ENCODE measurements around the gene CIB4.

Gene CIB4

GRCh38 chr2:26647981-26648380 lies 6.8 kb upstream of the CIB4 start:
- DNase-seq (ENCODE audit: low spot score): no peak
- ChIA-PET CTCF (no interaction called here), POLR2A (ENCODE audit: low non-redundant PET) (no interaction called here)
- TF ChIP-seq CTCF (conservative IDR thresholded peaks at IDR 0.05; ENCODE audit: low read depth): no peak
- no peak overlapping the region for H3K27ac ChIP-seq

GRCh38 chr2:26646986-26647672 lies 6.0 kb upstream of the CIB4 start:
- DNase-seq (ENCODE audit: low spot score): no peak
- TF ChIP-seq CTCF (conservative IDR thresholded peaks at IDR 0.05; ENCODE audit: low read depth): no peak
- H3K27ac ChIP-seq: no peak overlapping the region
- ChIA-PET CTCF (no interaction called here), POLR2A (ENCODE audit: low non-redundant PET) (no interaction called here)

GRCh38 chr2:26645762-26646161 lies 4.6 kb upstream of the CIB4 start:
- ChIA-PET POLR2A (ENCODE audit: low non-redundant PET) (no interaction called here), CTCF (no interaction called here)
- H3K27ac ChIP-seq: no peak overlapping the region
- no peak for TF ChIP-seq CTCF (conservative IDR thresholded peaks at IDR 0.05; ENCODE audit: low read depth)
- no peak for DNase-seq (ENCODE audit: low spot score)

- TF ChIP-seq CTCF (conservative IDR thresholded peaks at IDR 0.05; ENCODE audit: low read depth): no peak
- H3K27ac ChIP-seq: no peak overlapping the region
- DNase-seq (ENCODE audit: low spot score): no peak
- ChIA-PET POLR2A (ENCODE audit: low non-redundant PET) (no interaction called here), CTCF (no interaction called here)
These were observed 3.1 kb upstream of the CIB4 start for GRCh38 chr2:26644188-26644835.

GRCh38 chr2:26642429-26642828 lies 1.3 kb upstream of the CIB4 start:
- CTCF ChIA-PET: interaction anchor here (0.7 kb wide), 1 partner anchor 300 kb away, joined by 3 read pairs; no protein-coding TSS in a partner anchor

DNA sequence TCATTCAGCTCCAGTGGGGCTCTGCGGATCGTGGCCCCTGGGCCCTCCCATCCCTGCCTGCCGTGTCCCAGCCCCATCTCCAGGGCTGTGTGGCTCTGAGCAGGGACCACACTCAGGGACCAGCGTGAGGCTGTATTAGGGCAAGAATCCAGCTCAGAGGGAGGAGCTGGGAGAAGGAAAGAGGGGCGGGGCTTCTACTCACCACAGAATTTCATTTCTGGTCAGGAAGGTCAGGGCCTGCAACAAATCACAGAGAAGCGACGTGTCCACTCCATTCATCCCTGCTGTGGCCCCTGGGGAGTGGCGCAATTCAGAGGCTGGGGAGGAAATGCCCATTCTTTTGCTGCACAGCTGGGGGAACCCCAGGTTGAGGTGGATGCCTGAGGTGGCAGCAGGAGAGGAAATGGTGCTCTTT lies 828 bp downstream of the CIB4 start:
- TF ChIP-seq CTCF (conservative IDR thresholded peaks at IDR 0.05; ENCODE audit: low read depth): no peak
- H3K27ac ChIP-seq: no peak overlapping the region
- peak; percentile 10 for DNase-seq (ENCODE audit: low spot score)
- ChIA-PET POLR2A (ENCODE audit: low non-redundant PET) (interaction anchor here (0.6 kb wide), 1 partner anchor 223 kb away, joined by 3 read pairs; no protein-coding TSS in a partner anchor), CTCF (no interaction called here)

More at GRCh38 chr2:26642429-26642828, 1.3 kb upstream of the CIB4 start:
- TF ChIP-seq CTCF (conservative IDR thresholded peaks at IDR 0.05; ENCODE audit: low read depth): no peak
- no peak overlapping the region for H3K27ac ChIP-seq
- POLR2A ChIA-PET (ENCODE audit: low non-redundant PET): no interaction called here
- no peak for DNase-seq (ENCODE audit: low spot score)
